Gastroesophageal sphincter (tissue), 3 donors: ENCODE results near the gene GINM1.

Source experiments
- EP300 ChIP-seq: sonication (generic); formaldehyde crosslinking; IDR thresholded peaks from one replicate; pipeline ENCODE4 v1.6.1; 2017; ENCODE audit warnings: antibody characterized with exemption, mild to moderate bottlenecking
- POLR2A ChIP-seq, 2 donors: fragments of 450-650 bp; IDR thresholded peaks; one replicate each; pipeline ENCODE4 v1.6.1; 2017; ENCODE audit warnings: antibody characterized with exemption in 2 of 2, mild to moderate bottlenecking in 2 of 2, moderate library complexity in 1 of 2
- POLR2AphosphoS5 ChIP-seq: sonication (generic); formaldehyde crosslinking; IDR thresholded peaks from one replicate; pipeline ENCODE4 v1.6.1; 2017; ENCODE audit warnings: antibody characterized with exemption
- TF ChIP-seq, protein P1 (sequence below), 4 experiments: fragments of 200-600 bp in 2 of 4; fragments of 450-650 bp in 2 of 4; sonication (generic) in 1 of 4; IDR thresholded peaks; one replicate each; pipeline ENCODE4 v1.5.1; 2017 to 2019; ENCODE audit warnings: antibody characterized with exemption in 4 of 4, mild to moderate bottlenecking in 2 of 4, moderate library complexity in 2 of 4

- TF ChIP-seq, protein P1, sequence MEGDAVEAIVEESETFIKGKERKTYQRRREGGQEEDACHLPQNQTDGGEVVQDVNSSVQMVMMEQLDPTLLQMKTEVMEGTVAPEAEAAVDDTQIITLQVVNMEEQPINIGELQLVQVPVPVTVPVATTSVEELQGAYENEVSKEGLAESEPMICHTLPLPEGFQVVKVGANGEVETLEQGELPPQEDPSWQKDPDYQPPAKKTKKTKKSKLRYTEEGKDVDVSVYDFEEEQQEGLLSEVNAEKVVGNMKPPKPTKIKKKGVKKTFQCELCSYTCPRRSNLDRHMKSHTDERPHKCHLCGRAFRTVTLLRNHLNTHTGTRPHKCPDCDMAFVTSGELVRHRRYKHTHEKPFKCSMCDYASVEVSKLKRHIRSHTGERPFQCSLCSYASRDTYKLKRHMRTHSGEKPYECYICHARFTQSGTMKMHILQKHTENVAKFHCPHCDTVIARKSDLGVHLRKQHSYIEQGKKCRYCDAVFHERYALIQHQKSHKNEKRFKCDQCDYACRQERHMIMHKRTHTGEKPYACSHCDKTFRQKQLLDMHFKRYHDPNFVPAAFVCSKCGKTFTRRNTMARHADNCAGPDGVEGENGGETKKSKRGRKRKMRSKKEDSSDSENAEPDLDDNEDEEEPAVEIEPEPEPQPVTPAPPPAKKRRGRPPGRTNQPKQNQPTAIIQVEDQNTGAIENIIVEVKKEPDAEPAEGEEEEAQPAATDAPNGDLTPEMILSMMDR (IDR thresholded peaks at IDR 0.05) = no peak
- TF ChIP-seq POLR2A (IDR thresholded peaks at IDR 0.05) (no peak), POLR2AphosphoS5 (no peak), EP300 (no peak)
Observed at GRCh38 chr6:149586149-149586548, 20.0 kb downstream of the GINM1 start.
